H1 (cell line): ENCODE measurements around the gene EYA2.

ENCODE experiments used
- BCL11A ChIP-seq, 2 experiments: IDR thresholded peaks; one replicate each; pipeline ENCODE4 v1.6.1; 2011; ENCODE audit warnings: low read depth in 2 of 2, low read length in 2 of 2, mild to moderate bottlenecking in 2 of 2
- CEBPB ChIP-seq: IDR thresholded peaks from 2 replicates; pipeline ENCODE4 v1.6.1; 2012; ENCODE audit warnings: low read depth, low read length
- CHD2 ChIP-seq: IDR thresholded peaks from 2 replicates; pipeline ENCODE4 v1.6.1; 2012; ENCODE audit warnings: low read length, improper control_type of control experiment
- EP300 ChIP-seq, 2 experiments: IDR thresholded peaks; 1 replicate in 1 of 2; 2 replicates in 1 of 2; pipeline ENCODE4 v1.6.1; 2011 to 2012; ENCODE audit warnings: low read depth in 2 of 2, low read length in 2 of 2, mild to moderate bottlenecking in 2 of 2, borderline replicate concordance in 1 of 2, inconsistent platforms in 1 of 2, moderate library complexity in 1 of 2
- GTF2F1 ChIP-seq: IDR thresholded peaks from 2 replicates; pipeline ENCODE4 v1.6.1; 2012; ENCODE audit warnings: low read depth, low read length, improper control_type of control experiment, borderline replicate concordance
- MAFK ChIP-seq: IDR thresholded peaks from 2 replicates; pipeline ENCODE4 v1.6.1; 2012; ENCODE audit warnings: low read depth, mild to moderate bottlenecking, improper control_type of control experiment, low read length
- POLR2A ChIP-seq, 2 experiments: IDR thresholded peaks; 1 replicate in 1 of 2; 2 replicates in 1 of 2; pipeline ENCODE4 v1.6.1; 2011; ENCODE audit warnings: low read depth in 2 of 2, low read length in 2 of 2, mild to moderate bottlenecking in 2 of 2; ENCODE audit errors: control extremely low read depth in 1 of 2
- SP1 ChIP-seq: IDR thresholded peaks from 2 replicates; pipeline ENCODE4 v1.6.1; 2011; ENCODE audit warnings: low read depth, low read length
- TCF12 ChIP-seq: IDR thresholded peaks from 2 replicates; pipeline ENCODE4 v1.6.1; 2011; ENCODE audit warnings: low read depth, mild to moderate bottlenecking, low read length
- YY1 ChIP-seq: IDR thresholded peaks from 2 replicates; pipeline ENCODE4 v1.6.1; 2011; ENCODE audit warnings: low read depth, mild to moderate bottlenecking, low read length
- TF ChIP-seq, protein P1 (sequence below), 3 experiments: IDR thresholded peaks; 1 replicate in 2 of 3; 2 replicates in 1 of 3; pipeline versions ENCODE4 v1.5.1 to v1.6.1; 2011; ENCODE audit warnings: low read length in 3 of 3, mild to moderate bottlenecking in 3 of 3, inconsistent platforms in 2 of 3, low read depth in 1 of 3, moderate library complexity in 1 of 3; ENCODE audit not compliant: insufficient read depth in 1 of 3; ENCODE audit errors: control extremely low read depth in 1 of 3
- TF ChIP-seq, protein P2 (sequence below): IDR thresholded peaks from 2 replicates; pipeline ENCODE4 v1.6.1; 2012; ENCODE audit warnings: inconsistent platforms
- TF ChIP-seq, protein P3 (sequence below): IDR thresholded peaks from 2 replicates; pipeline ENCODE4 v1.6.1; 2012; ENCODE audit warnings: low read length, inconsistent platforms
- TF ChIP-seq, protein P4 (sequence below): IDR thresholded peaks from 2 replicates; pipeline ENCODE4 v1.6.1; 2011; ENCODE audit warnings: low read length, improper control_type of control experiment

DNA sequence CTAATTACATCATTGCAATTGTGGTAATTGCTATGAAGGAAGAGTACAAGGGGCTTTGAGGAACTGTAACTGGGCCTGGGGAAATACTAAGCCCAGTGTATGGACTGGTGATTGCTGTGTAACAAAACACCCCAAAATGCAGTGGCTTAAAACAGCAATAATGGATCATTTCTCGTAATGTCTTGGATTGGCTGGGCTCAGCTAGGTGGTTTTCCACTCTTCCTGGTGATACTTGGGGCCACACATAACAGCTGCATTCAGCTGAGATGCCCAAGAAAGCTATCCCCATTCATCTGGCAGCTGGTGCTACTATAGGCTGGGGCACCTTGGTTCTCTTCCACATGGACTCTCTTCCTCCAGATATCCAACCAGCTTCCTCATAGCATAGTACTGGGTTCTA, 150.3 kb downstream of the EYA2 start:
- TF ChIP-seq, protein P1, sequence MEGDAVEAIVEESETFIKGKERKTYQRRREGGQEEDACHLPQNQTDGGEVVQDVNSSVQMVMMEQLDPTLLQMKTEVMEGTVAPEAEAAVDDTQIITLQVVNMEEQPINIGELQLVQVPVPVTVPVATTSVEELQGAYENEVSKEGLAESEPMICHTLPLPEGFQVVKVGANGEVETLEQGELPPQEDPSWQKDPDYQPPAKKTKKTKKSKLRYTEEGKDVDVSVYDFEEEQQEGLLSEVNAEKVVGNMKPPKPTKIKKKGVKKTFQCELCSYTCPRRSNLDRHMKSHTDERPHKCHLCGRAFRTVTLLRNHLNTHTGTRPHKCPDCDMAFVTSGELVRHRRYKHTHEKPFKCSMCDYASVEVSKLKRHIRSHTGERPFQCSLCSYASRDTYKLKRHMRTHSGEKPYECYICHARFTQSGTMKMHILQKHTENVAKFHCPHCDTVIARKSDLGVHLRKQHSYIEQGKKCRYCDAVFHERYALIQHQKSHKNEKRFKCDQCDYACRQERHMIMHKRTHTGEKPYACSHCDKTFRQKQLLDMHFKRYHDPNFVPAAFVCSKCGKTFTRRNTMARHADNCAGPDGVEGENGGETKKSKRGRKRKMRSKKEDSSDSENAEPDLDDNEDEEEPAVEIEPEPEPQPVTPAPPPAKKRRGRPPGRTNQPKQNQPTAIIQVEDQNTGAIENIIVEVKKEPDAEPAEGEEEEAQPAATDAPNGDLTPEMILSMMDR (IDR thresholded peaks at IDR 0.05; ENCODE audit: control extremely low read depth in 1 of 3, insufficient read depth in 1 of 3, low read depth in 1 of 3, low read length in 3 of 3) = no peak
- TF ChIP-seq POLR2A (IDR thresholded peaks at IDR 0.05; ENCODE audit: control extremely low read depth in 1 of 2, low read depth in 2 of 2, low read length in 2 of 2) = no peak
- TF ChIP-seq SP1 = no peak
- TF ChIP-seq CEBPB = no peak
- TF ChIP-seq BCL11A (IDR thresholded peaks at IDR 0.05; ENCODE audit: low read depth in 2 of 2, low read length in 2 of 2) = no peak
- TF ChIP-seq EP300 (IDR thresholded peaks at IDR 0.05; ENCODE audit: borderline replicate concordance in 1 of 2, low read depth in 2 of 2, low read length in 2 of 2) = no peak
- no peak for TF ChIP-seq MAFK
- TF ChIP-seq, protein P2, sequence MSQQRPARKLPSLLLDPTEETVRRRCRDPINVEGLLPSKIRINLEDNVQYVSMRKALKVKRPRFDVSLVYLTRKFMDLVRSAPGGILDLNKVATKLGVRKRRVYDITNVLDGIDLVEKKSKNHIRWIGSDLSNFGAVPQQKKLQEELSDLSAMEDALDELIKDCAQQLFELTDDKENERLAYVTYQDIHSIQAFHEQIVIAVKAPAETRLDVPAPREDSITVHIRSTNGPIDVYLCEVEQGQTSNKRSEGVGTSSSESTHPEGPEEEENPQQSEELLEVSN = no peak
- TF ChIP-seq TCF12 = no peak
- no peak for TF ChIP-seq CHD2
- no peak for TF ChIP-seq YY1
- TF ChIP-seq, protein P3, sequence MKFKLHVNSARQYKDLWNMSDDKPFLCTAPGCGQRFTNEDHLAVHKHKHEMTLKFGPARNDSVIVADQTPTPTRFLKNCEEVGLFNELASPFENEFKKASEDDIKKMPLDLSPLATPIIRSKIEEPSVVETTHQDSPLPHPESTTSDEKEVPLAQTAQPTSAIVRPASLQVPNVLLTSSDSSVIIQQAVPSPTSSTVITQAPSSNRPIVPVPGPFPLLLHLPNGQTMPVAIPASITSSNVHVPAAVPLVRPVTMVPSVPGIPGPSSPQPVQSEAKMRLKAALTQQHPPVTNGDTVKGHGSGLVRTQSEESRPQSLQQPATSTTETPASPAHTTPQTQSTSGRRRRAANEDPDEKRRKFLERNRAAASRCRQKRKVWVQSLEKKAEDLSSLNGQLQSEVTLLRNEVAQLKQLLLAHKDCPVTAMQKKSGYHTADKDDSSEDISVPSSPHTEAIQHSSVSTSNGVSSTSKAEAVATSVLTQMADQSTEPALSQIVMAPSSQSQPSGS = no peak
- TF ChIP-seq GTF2F1 = no peak
- TF ChIP-seq, protein P4, sequence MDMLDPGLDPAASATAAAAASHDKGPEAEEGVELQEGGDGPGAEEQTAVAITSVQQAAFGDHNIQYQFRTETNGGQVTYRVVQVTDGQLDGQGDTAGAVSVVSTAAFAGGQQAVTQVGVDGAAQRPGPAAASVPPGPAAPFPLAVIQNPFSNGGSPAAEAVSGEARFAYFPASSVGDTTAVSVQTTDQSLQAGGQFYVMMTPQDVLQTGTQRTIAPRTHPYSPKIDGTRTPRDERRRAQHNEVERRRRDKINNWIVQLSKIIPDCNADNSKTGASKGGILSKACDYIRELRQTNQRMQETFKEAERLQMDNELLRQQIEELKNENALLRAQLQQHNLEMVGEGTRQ = no peak
